HCT116 (cell line): ENCODE measurements around the gene OR14A2. TPM values are rescaled to one million over a fixed set of nuclear protein-coding genes. Genes with fewer than 3 reads are reported as not detected.

Source experiments
- ATAC-seq: fragments of 200-7000 bp; cut with Tn5 transposase; 2 replicates; pipeline ENCODE4 v1.9.1; 2020; ENCODE audit warnings: mild to moderate bottlenecking, moderate library complexity
- BruUV-seq: library from RNA; stranded (reverse); fragments of 400-500 nt; replicated peaks from 2 replicates; lab custom pipeline; 2021; lab: Mats Ljungman, UMichigan
- CTCF ChIA-PET: fragments of 300-600 bp; sonication (Branson Sonifier 250); formaldehyde crosslinking; loops from one replicate; lab custom pipeline; 2021; ENCODE audit warnings: antibody characterized with exemption; lab: Charles Lee
- POLR2A ChIA-PET: fragments of 300-600, 350-600 bp; sonication (Branson Sonifier 250); formaldehyde crosslinking; loops from one replicate; lab custom pipeline; 2021; ENCODE audit warnings: antibody characterized with exemption; lab: Charles Lee
- RAD21 ChIA-PET, 2 experiments: fragments of 300-600 bp; sonication (Branson Sonifier 250); formaldehyde crosslinking; loops; one replicate each; lab custom pipeline; 2023; ENCODE audit warnings: low total read pairs in 2 of 2; ENCODE audit not compliant: uncharacterized antibody in 2 of 2, unreplicated experiment in 2 of 2, low non-redundant PET in 1 of 2; lab: Charles Lee
- DNase-seq: peaks from one replicate; pipeline ENCODE4 v3.0.0-alpha.2; 2010; ENCODE audit warnings: low read depth, low spot score
- H2AFZ ChIP-seq: fragments of 200-600 bp; shearing (Covaris generic), sonication (generic); 2 replicates; pipeline ENCODE4 v1.6.1; 2017; ENCODE audit warnings: low read depth, mixed run types, mixed read lengths, antibody characterized with exemption, low read length; ENCODE audit not compliant: poor library complexity, severe bottlenecking
- H3K27ac ChIP-seq: 2 replicates; pipeline ENCODE4 v1.5.1; 2012; ENCODE audit warnings: low read depth, low read length
- H3K27me3 ChIP-seq: fragments of 200-600 bp; sonication (generic); 2 replicates; pipeline ENCODE4 v1.6.1; 2016; ENCODE audit warnings: mixed run types, low read length, mixed read lengths; ENCODE audit not compliant: insufficient read depth
- H3K36me3 ChIP-seq, 2 experiments: fragments of 200-500 bp in 1 of 2; fragments of 200-600 bp in 1 of 2; sonication (Bioruptor generic) in 1 of 2; sonication (generic) in 1 of 2; 2 replicates each; pipeline versions ENCODE4 v1.5.1 to v1.6.1; 2014 to 2016; ENCODE audit warnings: low read length in 2 of 2, inconsistent platforms in 1 of 2, mixed read lengths in 1 of 2, mixed run types in 1 of 2; ENCODE audit not compliant: insufficient read depth in 2 of 2, control insufficient read depth in 1 of 2
- H3K4me1 ChIP-seq, 2 experiments: fragments of 200-600 bp in 1 of 2; sonication (generic) in 1 of 2; 2 replicates each; pipeline versions ENCODE4 v1.5.1 to v1.6.1; 2012 to 2017; ENCODE audit warnings: low read length in 2 of 2, inconsistent platforms in 1 of 2, mild to moderate bottlenecking in 1 of 2, mixed read lengths in 1 of 2, mixed run types in 1 of 2, moderate library complexity in 1 of 2; ENCODE audit not compliant: insufficient read depth in 2 of 2, control insufficient read depth in 1 of 2
- H3K4me2 ChIP-seq: fragments of 200-600 bp; sonication (generic); 2 replicates; pipeline ENCODE4 v1.6.1; 2017; ENCODE audit warnings: mixed run types, low read length, mixed read lengths
- H3K4me3 ChIP-seq, 2 experiments: fragments of 200-600 bp in 1 of 2; sonication (generic) in 1 of 2; replicated peaks in 1 of 2; 2 replicates each; pipeline ENCODE4 v1.5.1; 2011 to 2016; ENCODE audit warnings: low read length in 2 of 2, control low read depth in 1 of 2, low read depth in 1 of 2, mild to moderate bottlenecking in 1 of 2, mixed read lengths in 1 of 2, mixed run types in 1 of 2
- H3K79me2 ChIP-seq: fragments of 200-600 bp; sonication (generic); 2 replicates; pipeline ENCODE4 v1.6.1; 2017; ENCODE audit warnings: mild to moderate bottlenecking, mixed run types, low read length, moderate library complexity, mixed read lengths; ENCODE audit not compliant: insufficient read depth
- H3K9ac ChIP-seq: fragments of 200-600 bp; sonication (generic); 2 replicates; pipeline ENCODE4 v1.6.1; 2016; ENCODE audit warnings: low read length, mixed read lengths
- H3K9me2 ChIP-seq: fragments of 200-600 bp; sonication (generic), shearing (Covaris generic); 2 replicates; pipeline ENCODE4 v1.6.1; 2017; ENCODE audit warnings: mixed run types, mild to moderate bottlenecking, moderate library complexity; ENCODE audit not compliant: insufficient read depth
- H3K9me3 ChIP-seq, 2 experiments: fragments of 200-500 bp in 1 of 2; fragments of 200-600 bp in 1 of 2; sonication (Bioruptor generic) in 1 of 2; sonication (generic) in 1 of 2; 2 replicates each; pipeline ENCODE4 v1.6.1; 2014 to 2017; ENCODE audit warnings: low read length in 2 of 2, mixed read lengths in 2 of 2, inconsistent platforms in 1 of 2, low read depth in 1 of 2, mild to moderate bottlenecking in 1 of 2, mixed run types in 1 of 2, moderate library complexity in 1 of 2; ENCODE audit not compliant: control insufficient read depth in 1 of 2, insufficient read depth in 1 of 2
- H4K20me1 ChIP-seq: fragments of 200-600 bp; sonication (generic), shearing (Covaris generic); 2 replicates; pipeline ENCODE4 v1.6.1; 2017; ENCODE audit warnings: mixed run types, mild to moderate bottlenecking, moderate library complexity; ENCODE audit not compliant: insufficient read depth
- CBX3 ChIP-seq: IDR thresholded peaks from 2 replicates; pipeline ENCODE4 v1.6.1; 2012; ENCODE audit warnings: low read depth
- EGR1 ChIP-seq: IDR thresholded peaks from 2 replicates; pipeline ENCODE4 v1.6.1; 2012; ENCODE audit warnings: low read depth
- ELF1 ChIP-seq: IDR thresholded peaks from 2 replicates; pipeline ENCODE4 v1.6.1; 2012; ENCODE audit warnings: low read depth, borderline replicate concordance
- EZH2 ChIP-seq: fragments of 200-600 bp; sonication (generic); IDR thresholded peaks from 2 replicates; pipeline ENCODE4 v1.6.1; 2017; ENCODE audit warnings: antibody characterized with exemption, mixed run types
- JUND ChIP-seq: IDR thresholded peaks from 2 replicates; pipeline ENCODE4 v1.6.1; 2012
- POLR2A ChIP-seq: IDR thresholded peaks from 2 replicates; pipeline ENCODE4 v1.7.0; 2011; ENCODE audit warnings: borderline replicate concordance; ENCODE audit not compliant: insufficient read depth, insufficient read length; ENCODE audit errors: extremely low read depth
- SRF ChIP-seq: IDR thresholded peaks from 2 replicates; pipeline ENCODE4 v1.6.1; 2012; ENCODE audit warnings: low read depth
- YY1 ChIP-seq: IDR thresholded peaks from 2 replicates; pipeline ENCODE4 v1.6.1; 2011; ENCODE audit warnings: low read length, low read depth, moderate library complexity, mild to moderate bottlenecking; ENCODE audit not compliant: insufficient replicate concordance; ENCODE audit errors: extremely low read depth
- ZFX ChIP-seq: fragments of 450-650 bp; IDR thresholded peaks from 2 replicates; pipeline ENCODE4 v1.6.1; 2017
- intact Hi-C: fragments of 100-400 bp; cut with micrococcal nuclease; formaldehyde crosslinking; loops from 2 replicates; pipeline ENCODE4 v1.10.0; 2022
- total RNA-seq: library from RNA; stranded (reverse); gene quantifications from one replicate; pipeline ENCODE4 v1.2.1, GENCODE V29; 2021; ENCODE audit not compliant: unreplicated experiment
- TF ChIP-seq, protein P1 (sequence below): IDR thresholded peaks from 2 replicates; pipeline ENCODE4 v1.6.1; 2012
- TF ChIP-seq, protein P2 (sequence below), 3 experiments: fragments of 200-600 bp in 1 of 3; sonication (generic) in 1 of 3; IDR thresholded peaks in 2 of 3; conservative IDR thresholded peaks in 1 of 3; 2 replicates each; pipeline ENCODE4 v1.5.1; 2012 to 2017; ENCODE audit warnings: low read depth in 2 of 3, low read length in 2 of 3, antibody characterized with exemption in 1 of 3, borderline replicate concordance in 1 of 3, control low read depth in 1 of 3, mild to moderate bottlenecking in 1 of 3, mixed read lengths in 1 of 3, mixed run types in 1 of 3, moderate library complexity in 1 of 3; ENCODE audit not compliant: insufficient read depth in 1 of 3
- TF ChIP-seq, protein P3 (sequence below): IDR thresholded peaks from 2 replicates; pipeline ENCODE4 v1.6.1; 2012
- TF ChIP-seq, protein P4 (sequence below): IDR thresholded peaks from 2 replicates; pipeline ENCODE4 v1.6.1; 2012; ENCODE audit warnings: low read depth

Gene OR14A2
- total RNA-seq, 1 experiment from 2014 or later, result not detected

DNA sequence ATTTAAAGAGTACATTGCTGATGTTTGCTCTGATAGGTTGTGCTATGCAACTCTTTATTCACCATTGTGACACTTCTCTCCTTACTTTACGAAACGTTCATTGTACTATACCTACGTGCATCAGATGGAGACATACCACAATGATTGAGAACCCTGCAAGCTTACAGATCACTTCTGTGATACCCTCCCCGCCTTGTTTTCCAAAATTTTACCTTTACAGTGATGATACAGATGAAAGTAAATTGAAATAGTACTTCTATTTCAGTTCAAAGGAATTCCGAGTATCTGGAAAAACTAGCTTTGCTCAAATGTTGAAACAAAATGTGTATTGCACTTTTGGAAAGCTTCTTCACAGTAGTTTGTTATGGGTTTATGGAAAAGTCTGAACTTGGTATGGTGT is 6.2 kb downstream of the OR14A2 start:
- ChIA-PET POLR2A (no interaction called here), CTCF (no interaction called here), RAD21 (no interaction called here)
- Histone ChIP-seq H4K20me1 (no peaks in the 10 kb centered on the region), H3K79me2 (no peaks in the 10 kb centered on the region), H3K4me2 (no peak overlapping the region), H3K4me3 (no peak overlapping the region), H3K9me2 (no peaks in the 10 kb centered on the region), H3K4me1 (no peaks in the 10 kb centered on the region), H2AFZ (no peak overlapping the region), H3K9ac (no peak overlapping the region), H3K36me3 (no peaks in the 10 kb centered on the region), H3K9me3 (peaks cover 4 to 24% of the 10 kb centered on the region in 2 experiments; a peak in 2 of 4 replicates), H3K27ac (no peak overlapping the region), H3K27me3 (no peaks in the 10 kb centered on the region)
- TF ChIP-seq EZH2, result no peak
- no peak for TF ChIP-seq EGR1
- no peak for TF ChIP-seq POLR2A
- no peak for TF ChIP-seq CBX3
- no peak for TF ChIP-seq YY1
- TF ChIP-seq, protein P1, sequence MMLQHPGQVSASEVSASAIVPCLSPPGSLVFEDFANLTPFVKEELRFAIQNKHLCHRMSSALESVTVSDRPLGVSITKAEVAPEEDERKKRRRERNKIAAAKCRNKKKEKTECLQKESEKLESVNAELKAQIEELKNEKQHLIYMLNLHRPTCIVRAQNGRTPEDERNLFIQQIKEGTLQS, result no peak
- no peak for TF ChIP-seq ELF1
- ATAC-seq (no peak), DNase-seq (no peak)
- intact Hi-C loops, result no loop called here
- no TSS peak for BruUV-seq

DNA sequence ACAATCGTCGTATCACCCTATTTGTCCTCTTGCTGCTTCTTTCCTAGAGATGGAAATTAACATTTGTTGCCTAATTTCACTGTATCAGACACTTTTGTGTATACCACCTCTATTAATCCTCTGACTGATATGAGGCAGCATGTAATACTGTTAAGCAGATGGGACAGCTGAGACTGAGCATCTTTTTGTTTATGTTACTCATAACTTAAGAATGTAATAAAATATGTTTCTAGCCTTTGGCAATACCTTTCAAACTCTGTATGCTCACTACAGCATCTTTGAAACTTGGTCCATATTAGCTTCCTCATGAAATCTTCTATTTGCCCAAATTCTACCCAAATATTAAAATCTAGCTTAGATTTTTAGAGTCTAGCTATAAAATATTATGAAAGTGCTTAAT is 7.2 kb downstream of the OR14A2 start:
- POLR2A ChIA-PET, result no interaction called here
- Histone ChIP-seq H3K9me3 (peaks cover 4 to 22% of the 10 kb centered on the region in 2 experiments; a peak in 2 of 4 replicates), H4K20me1 (no peaks in the 10 kb centered on the region), H2AFZ (no peak overlapping the region), H3K9ac (no peak overlapping the region), H3K27me3 (no peaks in the 10 kb centered on the region), H3K4me3 (no peak overlapping the region), H3K9me2 (no peaks in the 10 kb centered on the region), H3K4me1 (no peaks in the 10 kb centered on the region), H3K27ac (no peak overlapping the region), H3K79me2 (no peaks in the 10 kb centered on the region), H3K36me3 (no peaks in the 10 kb centered on the region), H3K4me2 (no peak overlapping the region)
- no TSS peak for BruUV-seq
- DNase-seq (no peak), ATAC-seq (no peak)
- intact Hi-C loops, result no loop called here
- RAD21 ChIA-PET, result no interaction called here
- TF ChIP-seq YY1 (no peak), SRF (no peak), ZFX (no peak), JUND (no peak)
- TF ChIP-seq, protein P2, sequence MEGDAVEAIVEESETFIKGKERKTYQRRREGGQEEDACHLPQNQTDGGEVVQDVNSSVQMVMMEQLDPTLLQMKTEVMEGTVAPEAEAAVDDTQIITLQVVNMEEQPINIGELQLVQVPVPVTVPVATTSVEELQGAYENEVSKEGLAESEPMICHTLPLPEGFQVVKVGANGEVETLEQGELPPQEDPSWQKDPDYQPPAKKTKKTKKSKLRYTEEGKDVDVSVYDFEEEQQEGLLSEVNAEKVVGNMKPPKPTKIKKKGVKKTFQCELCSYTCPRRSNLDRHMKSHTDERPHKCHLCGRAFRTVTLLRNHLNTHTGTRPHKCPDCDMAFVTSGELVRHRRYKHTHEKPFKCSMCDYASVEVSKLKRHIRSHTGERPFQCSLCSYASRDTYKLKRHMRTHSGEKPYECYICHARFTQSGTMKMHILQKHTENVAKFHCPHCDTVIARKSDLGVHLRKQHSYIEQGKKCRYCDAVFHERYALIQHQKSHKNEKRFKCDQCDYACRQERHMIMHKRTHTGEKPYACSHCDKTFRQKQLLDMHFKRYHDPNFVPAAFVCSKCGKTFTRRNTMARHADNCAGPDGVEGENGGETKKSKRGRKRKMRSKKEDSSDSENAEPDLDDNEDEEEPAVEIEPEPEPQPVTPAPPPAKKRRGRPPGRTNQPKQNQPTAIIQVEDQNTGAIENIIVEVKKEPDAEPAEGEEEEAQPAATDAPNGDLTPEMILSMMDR (IDR thresholded peaks at IDR 0.05 in 2 of 3, conservative IDR thresholded peaks at IDR 0.05 in 1 of 3; ENCODE audit: borderline replicate concordance in 1 of 3, insufficient read depth in 1 of 3, low read depth in 2 of 3, low read length in 2 of 3), result no peak
- TF ChIP-seq, protein P1, result no peak
- TF ChIP-seq, protein P3, sequence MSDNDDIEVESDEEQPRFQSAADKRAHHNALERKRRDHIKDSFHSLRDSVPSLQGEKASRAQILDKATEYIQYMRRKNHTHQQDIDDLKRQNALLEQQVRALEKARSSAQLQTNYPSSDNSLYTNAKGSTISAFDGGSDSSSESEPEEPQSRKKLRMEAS, result no peak
- TF ChIP-seq, protein P4, sequence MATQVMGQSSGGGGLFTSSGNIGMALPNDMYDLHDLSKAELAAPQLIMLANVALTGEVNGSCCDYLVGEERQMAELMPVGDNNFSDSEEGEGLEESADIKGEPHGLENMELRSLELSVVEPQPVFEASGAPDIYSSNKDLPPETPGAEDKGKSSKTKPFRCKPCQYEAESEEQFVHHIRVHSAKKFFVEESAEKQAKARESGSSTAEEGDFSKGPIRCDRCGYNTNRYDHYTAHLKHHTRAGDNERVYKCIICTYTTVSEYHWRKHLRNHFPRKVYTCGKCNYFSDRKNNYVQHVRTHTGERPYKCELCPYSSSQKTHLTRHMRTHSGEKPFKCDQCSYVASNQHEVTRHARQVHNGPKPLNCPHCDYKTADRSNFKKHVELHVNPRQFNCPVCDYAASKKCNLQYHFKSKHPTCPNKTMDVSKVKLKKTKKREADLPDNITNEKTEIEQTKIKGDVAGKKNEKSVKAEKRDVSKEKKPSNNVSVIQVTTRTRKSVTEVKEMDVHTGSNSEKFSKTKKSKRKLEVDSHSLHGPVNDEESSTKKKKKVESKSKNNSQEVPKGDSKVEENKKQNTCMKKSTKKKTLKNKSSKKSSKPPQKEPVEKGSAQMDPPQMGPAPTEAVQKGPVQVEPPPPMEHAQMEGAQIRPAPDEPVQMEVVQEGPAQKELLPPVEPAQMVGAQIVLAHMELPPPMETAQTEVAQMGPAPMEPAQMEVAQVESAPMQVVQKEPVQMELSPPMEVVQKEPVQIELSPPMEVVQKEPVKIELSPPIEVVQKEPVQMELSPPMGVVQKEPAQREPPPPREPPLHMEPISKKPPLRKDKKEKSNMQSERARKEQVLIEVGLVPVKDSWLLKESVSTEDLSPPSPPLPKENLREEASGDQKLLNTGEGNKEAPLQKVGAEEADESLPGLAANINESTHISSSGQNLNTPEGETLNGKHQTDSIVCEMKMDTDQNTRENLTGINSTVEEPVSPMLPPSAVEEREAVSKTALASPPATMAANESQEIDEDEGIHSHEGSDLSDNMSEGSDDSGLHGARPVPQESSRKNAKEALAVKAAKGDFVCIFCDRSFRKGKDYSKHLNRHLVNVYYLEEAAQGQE, result no peak
- CTCF ChIA-PET, result no interaction called here
